Astrocyte (in vitro differentiated cells and primary cell): ENCODE results near the gene NOC2L.

Experiments
- EZH2 ChIP-seq: IDR thresholded peaks from 2 replicates; pipeline ENCODE4 v1.6.1; 2012; ENCODE audit warnings: mild to moderate bottlenecking, low read length, inconsistent platforms; ENCODE audit not compliant: insufficient read depth
- TF ChIP-seq, protein P1 (sequence below): IDR thresholded peaks from 2 replicates; pipeline ENCODE4 v1.5.1; 2011; ENCODE audit warnings: low read depth, mild to moderate bottlenecking, inconsistent platforms, low read length, moderate library complexity; ENCODE audit not compliant: insufficient read depth

DNA sequence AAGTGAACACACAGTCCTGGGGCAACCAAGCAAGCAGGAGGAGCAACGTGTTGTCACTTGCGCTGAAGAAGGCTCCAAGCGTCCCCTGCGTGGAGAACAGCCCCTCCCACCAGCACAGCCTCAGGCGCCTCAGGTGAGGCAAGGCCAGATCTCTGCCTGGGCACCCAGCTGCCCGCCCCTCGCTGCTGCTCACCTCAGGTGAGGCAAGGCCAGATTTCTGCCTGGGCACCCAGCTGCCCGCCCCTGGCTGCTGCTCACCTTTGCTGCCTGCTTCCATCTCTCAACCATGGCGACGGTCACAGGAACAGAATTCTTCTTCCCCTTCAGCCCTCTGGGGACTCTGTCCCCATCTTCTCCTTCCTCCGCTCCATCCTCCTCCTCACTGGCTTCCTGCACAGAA lies 2.4 kb downstream of the NOC2L start:
- TF ChIP-seq, protein P1, sequence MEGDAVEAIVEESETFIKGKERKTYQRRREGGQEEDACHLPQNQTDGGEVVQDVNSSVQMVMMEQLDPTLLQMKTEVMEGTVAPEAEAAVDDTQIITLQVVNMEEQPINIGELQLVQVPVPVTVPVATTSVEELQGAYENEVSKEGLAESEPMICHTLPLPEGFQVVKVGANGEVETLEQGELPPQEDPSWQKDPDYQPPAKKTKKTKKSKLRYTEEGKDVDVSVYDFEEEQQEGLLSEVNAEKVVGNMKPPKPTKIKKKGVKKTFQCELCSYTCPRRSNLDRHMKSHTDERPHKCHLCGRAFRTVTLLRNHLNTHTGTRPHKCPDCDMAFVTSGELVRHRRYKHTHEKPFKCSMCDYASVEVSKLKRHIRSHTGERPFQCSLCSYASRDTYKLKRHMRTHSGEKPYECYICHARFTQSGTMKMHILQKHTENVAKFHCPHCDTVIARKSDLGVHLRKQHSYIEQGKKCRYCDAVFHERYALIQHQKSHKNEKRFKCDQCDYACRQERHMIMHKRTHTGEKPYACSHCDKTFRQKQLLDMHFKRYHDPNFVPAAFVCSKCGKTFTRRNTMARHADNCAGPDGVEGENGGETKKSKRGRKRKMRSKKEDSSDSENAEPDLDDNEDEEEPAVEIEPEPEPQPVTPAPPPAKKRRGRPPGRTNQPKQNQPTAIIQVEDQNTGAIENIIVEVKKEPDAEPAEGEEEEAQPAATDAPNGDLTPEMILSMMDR = no peak
- no peak for TF ChIP-seq EZH2
